ENCODE data around the gene GK.

GRCh38 chrX:30680618-30681017, 27.4 kb downstream of the GK start:
- TF ChIP-seq CTCF (IDR thresholded peaks at IDR 0.05) (no peak), POLR2A (IDR thresholded peaks at IDR 0.05) (no peak)
